OCI-LY1 (cell line): Measurements from ENCODE around the gene SRSF1.

Experiments
- EZH2 ChIP-seq: fragments of 200-600 bp; sonication (generic), shearing (Covaris generic); IDR thresholded peaks from 2 replicates; pipeline ENCODE4 v1.8.0; 2017; ENCODE audit warnings: borderline replicate concordance, mixed run types, mild to moderate bottlenecking, antibody characterized with exemption, low read length, moderate library complexity, mixed read lengths
- TF ChIP-seq, protein P1 (sequence below): fragments of 200-600 bp; sonication (generic), shearing (Covaris generic); IDR thresholded peaks from 2 replicates; pipeline ENCODE4 v1.5.1; 2017; ENCODE audit warnings: mild to moderate bottlenecking, antibody characterized with exemption, low read length, moderate library complexity, mixed read lengths

DNA sequence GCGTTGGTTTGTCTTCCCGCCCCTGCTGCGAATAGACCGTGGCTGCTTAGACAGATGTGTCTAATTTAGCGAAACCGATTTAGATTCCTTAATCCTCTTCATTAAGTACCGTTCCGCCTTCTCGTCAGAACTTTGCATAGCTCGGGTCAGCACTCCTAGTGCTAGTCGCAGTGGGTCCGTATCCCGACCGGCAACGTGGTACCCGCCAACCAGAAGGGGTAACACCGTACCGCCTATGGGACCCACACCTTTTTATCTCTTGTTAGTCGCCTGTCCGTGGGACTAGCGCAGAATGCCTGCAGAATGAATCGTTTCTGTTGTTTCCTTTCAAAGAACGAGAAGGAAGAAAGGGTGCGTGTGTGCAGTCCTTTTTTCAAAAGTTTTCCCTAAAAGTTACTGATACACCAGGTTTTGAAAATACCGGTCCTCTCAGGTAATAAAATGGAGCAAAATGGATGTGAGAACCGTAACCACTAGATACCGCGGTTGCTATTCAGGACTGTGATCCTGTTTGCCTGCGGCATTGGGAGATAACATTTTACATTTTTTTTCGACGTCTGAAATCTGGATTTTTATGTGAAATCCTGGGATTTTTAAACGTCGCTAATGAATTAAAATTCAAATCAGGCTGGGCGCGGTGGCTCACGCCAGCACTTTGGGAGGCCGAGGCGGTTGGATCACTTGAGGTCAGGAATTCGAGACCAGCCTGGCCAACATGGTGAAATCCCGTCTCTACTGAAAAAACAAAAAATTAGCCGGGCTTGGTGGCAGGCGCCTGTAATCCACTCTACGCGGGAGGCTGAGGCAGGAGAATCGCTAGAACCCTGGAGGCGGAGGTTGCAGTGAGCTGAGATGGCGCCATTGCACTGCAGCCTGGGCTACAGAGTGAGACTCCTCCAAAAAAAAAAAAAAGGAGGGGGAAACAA is 998 bp upstream of the SRSF1 start:
- TF ChIP-seq, protein P1, sequence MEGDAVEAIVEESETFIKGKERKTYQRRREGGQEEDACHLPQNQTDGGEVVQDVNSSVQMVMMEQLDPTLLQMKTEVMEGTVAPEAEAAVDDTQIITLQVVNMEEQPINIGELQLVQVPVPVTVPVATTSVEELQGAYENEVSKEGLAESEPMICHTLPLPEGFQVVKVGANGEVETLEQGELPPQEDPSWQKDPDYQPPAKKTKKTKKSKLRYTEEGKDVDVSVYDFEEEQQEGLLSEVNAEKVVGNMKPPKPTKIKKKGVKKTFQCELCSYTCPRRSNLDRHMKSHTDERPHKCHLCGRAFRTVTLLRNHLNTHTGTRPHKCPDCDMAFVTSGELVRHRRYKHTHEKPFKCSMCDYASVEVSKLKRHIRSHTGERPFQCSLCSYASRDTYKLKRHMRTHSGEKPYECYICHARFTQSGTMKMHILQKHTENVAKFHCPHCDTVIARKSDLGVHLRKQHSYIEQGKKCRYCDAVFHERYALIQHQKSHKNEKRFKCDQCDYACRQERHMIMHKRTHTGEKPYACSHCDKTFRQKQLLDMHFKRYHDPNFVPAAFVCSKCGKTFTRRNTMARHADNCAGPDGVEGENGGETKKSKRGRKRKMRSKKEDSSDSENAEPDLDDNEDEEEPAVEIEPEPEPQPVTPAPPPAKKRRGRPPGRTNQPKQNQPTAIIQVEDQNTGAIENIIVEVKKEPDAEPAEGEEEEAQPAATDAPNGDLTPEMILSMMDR: no peak
- TF ChIP-seq EZH2: no peak
